HepG2 (cell line): ENCODE results near the gene RDH12. TPM values are rescaled to one million over a fixed set of nuclear protein-coding genes. Genes with fewer than 3 reads are reported as not detected.

ENCODE experiments used
- BCL6 ChIP-seq: IDR thresholded peaks from 2 replicates; pipeline ENCODE4 v1.6.1; 2016; ENCODE audit warnings: missing genetic modification reagents, missing compliant biosample characterization
- FOSL2 ChIP-seq: sonication (generic); formaldehyde crosslinking; IDR thresholded peaks from 2 replicates; pipeline ENCODE4 v1.4.0; 2020; ENCODE audit warnings: missing genetic modification reagents
- GATAD2A ChIP-seq: IDR thresholded peaks from 2 replicates; pipeline ENCODE4 v1.6.1; 2016
- MEF2D ChIP-seq: sonication (generic); formaldehyde crosslinking; IDR thresholded peaks from 2 replicates; pipeline ENCODE4 v1.5.1; 2020; ENCODE audit warnings: mild to moderate bottlenecking, missing genetic modification reagents
- MTF2 ChIP-seq: sonication (generic); formaldehyde crosslinking; IDR thresholded peaks from 2 replicates; pipeline ENCODE4 v1.5.0; 2020; ENCODE audit warnings: missing genetic modification reagents, borderline replicate concordance
- NRL ChIP-seq: sonication (generic); formaldehyde crosslinking; IDR thresholded peaks from 2 replicates; pipeline ENCODE4 v1.5.0; 2020; ENCODE audit warnings: missing genetic modification reagents, mild to moderate bottlenecking, moderate library complexity, borderline replicate concordance
- SMAD1 ChIP-seq: sonication (generic); formaldehyde crosslinking; IDR thresholded peaks from 2 replicates; pipeline ENCODE4 v1.4.0; 2020; ENCODE audit warnings: missing genetic modification reagents, low read depth, mild to moderate bottlenecking, borderline replicate concordance
- ZBTB7B ChIP-seq: sonication (generic); formaldehyde crosslinking; IDR thresholded peaks from 2 replicates; pipeline ENCODE4 v1.4.0; 2020; ENCODE audit warnings: missing genetic modification reagents
- ZFP36 ChIP-seq: fragments of 150-350 bp; IDR thresholded peaks from 2 replicates; pipeline ENCODE4 v1.6.1; 2018; ENCODE audit warnings: borderline replicate concordance, low read length, low read depth; ENCODE audit not compliant: partially characterized antibody
- ZNF260 ChIP-seq: sonication (generic); formaldehyde crosslinking; IDR thresholded peaks from 2 replicates; pipeline ENCODE4 v1.4.0; 2020; ENCODE audit warnings: missing genetic modification reagents, low read depth, mild to moderate bottlenecking, borderline replicate concordance
- polyA plus RNA-seq, 8 experiments: library from polyadenylated mRNA; depleted of rRNA in 3 of 8; stranded (reverse) in 7 of 8; unstranded in 1 of 8; fragments of >200 nt; fragmentation: Illumina TruSeq in 4 of 8; extraction: Trizol in 4 of 8; gene quantifications; 2 replicates each; pipeline versions ENCODE4 v1.2.1 to v1.2.3, GENCODE V29; 2011 to 2016; ENCODE audit warnings: low read depth in 4 of 8, missing spikeins in 1 of 8, mixed read lengths in 1 of 8; ENCODE audit not compliant: insufficient read depth in 1 of 8
- total RNA-seq, 5 experiments: library from RNA; depleted of rRNA; stranded (reverse); fragments of >200 nt; fragmentation: Illumina TruSeq; extraction: Trizol; gene quantifications; 2 replicates each; pipeline ENCODE4 v1.2.3, GENCODE V29; 2016; ENCODE audit warnings: low read depth in 1 of 5
- TF ChIP-seq, protein P1 (sequence below): sonication (generic); formaldehyde crosslinking; IDR thresholded peaks from 2 replicates; pipeline ENCODE4 v1.5.0; 2020; ENCODE audit warnings: mild to moderate bottlenecking, missing genetic modification reagents
- TF ChIP-seq, protein P2 (sequence below): sonication (generic); formaldehyde crosslinking; IDR thresholded peaks from 2 replicates; pipeline ENCODE4 v1.4.0; 2020; ENCODE audit warnings: missing genetic modification reagents
- TF ChIP-seq, protein P3 (sequence below): sonication (generic); formaldehyde crosslinking; IDR thresholded peaks from 2 replicates; pipeline ENCODE4 v1.4.0; 2020; ENCODE audit warnings: missing genetic modification reagents
- TF ChIP-seq, protein P4 (sequence below): sonication (generic); formaldehyde crosslinking; conservative IDR thresholded peaks from 2 replicates; pipeline ENCODE4 v1.4.0; 2020; ENCODE audit warnings: mild to moderate bottlenecking, missing genetic modification reagents, moderate library complexity
- TF ChIP-seq, protein P5 (sequence below): sonication (generic); formaldehyde crosslinking; IDR thresholded peaks from 2 replicates; pipeline ENCODE4 v1.8.0; 2023; ENCODE audit warnings: mild to moderate bottlenecking, missing genetic modification reagents

Gene RDH12
- total and polyA plus RNA-seq, 2 of the 13 experiments (the other 11 are each of a cell fraction or from before 2014, with no cell fraction given) = 1.6 to 2.1 TPM

DNA sequence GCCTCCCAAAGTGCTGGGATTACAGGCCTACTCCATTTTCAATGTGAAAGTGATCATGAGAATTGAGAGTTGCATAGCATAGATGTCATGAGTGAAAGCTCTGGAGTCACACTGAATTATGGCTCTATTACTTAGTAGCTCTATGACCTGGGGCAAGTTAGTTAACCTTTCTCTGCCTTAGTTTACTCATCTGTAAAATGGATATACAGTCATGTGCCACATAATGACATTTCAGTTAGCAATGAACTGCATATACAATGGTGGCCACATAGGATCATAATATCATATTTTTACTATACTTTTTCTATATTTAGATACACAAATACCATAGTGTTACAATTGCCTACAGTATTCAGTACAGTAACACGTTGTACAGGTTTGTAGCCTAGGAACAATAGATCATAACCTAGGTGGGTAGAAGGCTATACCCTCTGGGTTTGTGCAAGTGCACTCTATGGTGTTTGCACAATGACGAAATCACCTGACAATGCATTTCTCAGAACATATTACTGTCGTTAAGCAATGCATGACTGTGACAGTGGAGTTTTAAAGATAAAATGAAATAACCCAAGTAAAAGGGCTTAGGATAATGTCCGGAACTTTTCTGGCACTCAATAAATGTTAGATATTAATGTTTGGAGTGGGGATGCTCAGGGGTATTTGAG is 61.6 kb downstream of the RDH12 start (continued):
- no peak for TF ChIP-seq ZFP36
- TF ChIP-seq MTF2 (CRISPR knock-in tag) = no peak
- TF ChIP-seq, protein P1, sequence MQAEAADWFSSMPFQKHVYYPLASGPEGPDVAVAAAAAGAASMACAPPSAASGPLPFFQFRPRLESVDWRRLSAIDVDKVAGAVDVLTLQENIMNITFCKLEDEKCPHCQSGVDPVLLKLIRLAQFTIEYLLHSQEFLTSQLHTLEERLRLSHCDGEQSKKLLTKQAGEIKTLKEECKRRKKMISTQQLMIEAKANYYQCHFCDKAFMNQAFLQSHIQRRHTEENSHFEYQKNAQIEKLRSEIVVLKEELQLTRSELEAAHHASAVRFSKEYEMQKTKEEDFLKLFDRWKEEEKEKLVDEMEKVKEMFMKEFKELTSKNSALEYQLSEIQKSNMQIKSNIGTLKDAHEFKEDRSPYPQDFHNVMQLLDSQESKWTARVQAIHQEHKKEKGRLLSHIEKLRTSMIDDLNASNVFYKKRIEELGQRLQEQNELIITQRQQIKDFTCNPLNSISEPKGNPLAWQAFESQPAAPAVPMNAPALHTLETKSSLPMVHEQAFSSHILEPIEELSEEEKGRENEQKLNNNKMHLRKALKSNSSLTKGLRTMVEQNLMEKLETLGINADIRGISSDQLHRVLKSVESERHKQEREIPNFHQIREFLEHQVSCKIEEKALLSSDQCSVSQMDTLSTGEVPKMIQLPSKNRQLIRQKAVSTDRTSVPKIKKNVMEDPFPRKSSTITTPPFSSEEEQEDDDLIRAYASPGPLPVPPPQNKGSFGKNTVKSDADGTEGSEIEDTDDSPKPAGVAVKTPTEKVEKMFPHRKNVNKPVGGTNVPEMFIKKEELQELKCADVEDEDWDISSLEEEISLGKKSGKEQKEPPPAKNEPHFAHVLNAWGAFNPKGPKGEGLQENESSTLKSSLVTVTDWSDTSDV (CRISPR knock-in tag) = no peak
- TF ChIP-seq, protein P2, sequence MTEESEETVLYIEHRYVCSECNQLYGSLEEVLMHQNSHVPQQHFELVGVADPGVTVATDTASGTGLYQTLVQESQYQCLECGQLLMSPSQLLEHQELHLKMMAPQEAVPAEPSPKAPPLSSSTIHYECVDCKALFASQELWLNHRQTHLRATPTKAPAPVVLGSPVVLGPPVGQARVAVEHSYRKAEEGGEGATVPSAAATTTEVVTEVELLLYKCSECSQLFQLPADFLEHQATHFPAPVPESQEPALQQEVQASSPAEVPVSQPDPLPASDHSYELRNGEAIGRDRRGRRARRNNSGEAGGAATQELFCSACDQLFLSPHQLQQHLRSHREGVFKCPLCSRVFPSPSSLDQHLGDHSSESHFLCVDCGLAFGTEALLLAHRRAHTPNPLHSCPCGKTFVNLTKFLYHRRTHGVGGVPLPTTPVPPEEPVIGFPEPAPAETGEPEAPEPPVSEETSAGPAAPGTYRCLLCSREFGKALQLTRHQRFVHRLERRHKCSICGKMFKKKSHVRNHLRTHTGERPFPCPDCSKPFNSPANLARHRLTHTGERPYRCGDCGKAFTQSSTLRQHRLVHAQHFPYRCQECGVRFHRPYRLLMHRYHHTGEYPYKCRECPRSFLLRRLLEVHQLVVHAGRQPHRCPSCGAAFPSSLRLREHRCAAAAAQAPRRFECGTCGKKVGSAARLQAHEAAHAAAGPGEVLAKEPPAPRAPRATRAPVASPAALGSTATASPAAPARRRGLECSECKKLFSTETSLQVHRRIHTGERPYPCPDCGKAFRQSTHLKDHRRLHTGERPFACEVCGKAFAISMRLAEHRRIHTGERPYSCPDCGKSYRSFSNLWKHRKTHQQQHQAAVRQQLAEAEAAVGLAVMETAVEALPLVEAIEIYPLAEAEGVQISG (CRISPR knock-in tag) = peak; percentile 73; the same call in 1 of the 2 replicates
- TF ChIP-seq, protein P3, sequence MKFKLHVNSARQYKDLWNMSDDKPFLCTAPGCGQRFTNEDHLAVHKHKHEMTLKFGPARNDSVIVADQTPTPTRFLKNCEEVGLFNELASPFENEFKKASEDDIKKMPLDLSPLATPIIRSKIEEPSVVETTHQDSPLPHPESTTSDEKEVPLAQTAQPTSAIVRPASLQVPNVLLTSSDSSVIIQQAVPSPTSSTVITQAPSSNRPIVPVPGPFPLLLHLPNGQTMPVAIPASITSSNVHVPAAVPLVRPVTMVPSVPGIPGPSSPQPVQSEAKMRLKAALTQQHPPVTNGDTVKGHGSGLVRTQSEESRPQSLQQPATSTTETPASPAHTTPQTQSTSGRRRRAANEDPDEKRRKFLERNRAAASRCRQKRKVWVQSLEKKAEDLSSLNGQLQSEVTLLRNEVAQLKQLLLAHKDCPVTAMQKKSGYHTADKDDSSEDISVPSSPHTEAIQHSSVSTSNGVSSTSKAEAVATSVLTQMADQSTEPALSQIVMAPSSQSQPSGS (CRISPR knock-in tag) = no peak; the same call in 1 of the 2 replicates
- TF ChIP-seq NRL (CRISPR knock-in tag) = no peak
- TF ChIP-seq, protein P4, sequence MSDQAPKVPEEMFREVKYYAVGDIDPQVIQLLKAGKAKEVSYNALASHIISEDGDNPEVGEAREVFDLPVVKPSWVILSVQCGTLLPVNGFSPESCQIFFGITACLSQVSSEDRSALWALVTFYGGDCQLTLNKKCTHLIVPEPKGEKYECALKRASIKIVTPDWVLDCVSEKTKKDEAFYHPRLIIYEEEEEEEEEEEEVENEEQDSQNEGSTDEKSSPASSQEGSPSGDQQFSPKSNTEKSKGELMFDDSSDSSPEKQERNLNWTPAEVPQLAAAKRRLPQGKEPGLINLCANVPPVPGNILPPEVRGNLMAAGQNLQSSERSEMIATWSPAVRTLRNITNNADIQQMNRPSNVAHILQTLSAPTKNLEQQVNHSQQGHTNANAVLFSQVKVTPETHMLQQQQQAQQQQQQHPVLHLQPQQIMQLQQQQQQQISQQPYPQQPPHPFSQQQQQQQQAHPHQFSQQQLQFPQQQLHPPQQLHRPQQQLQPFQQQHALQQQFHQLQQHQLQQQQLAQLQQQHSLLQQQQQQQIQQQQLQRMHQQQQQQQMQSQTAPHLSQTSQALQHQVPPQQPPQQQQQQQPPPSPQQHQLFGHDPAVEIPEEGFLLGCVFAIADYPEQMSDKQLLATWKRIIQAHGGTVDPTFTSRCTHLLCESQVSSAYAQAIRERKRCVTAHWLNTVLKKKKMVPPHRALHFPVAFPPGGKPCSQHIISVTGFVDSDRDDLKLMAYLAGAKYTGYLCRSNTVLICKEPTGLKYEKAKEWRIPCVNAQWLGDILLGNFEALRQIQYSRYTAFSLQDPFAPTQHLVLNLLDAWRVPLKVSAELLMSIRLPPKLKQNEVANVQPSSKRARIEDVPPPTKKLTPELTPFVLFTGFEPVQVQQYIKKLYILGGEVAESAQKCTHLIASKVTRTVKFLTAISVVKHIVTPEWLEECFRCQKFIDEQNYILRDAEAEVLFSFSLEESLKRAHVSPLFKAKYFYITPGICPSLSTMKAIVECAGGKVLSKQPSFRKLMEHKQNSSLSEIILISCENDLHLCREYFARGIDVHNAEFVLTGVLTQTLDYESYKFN (CRISPR knock-in tag) = no peak
- TF ChIP-seq SMAD1 (CRISPR knock-in tag) = no peak
- 0 out of 2 replicates have a peak, but pooled peaks have one; percentile 42 for TF ChIP-seq BCL6 (CRISPR knock-in tag)
- TF ChIP-seq, protein P5, sequence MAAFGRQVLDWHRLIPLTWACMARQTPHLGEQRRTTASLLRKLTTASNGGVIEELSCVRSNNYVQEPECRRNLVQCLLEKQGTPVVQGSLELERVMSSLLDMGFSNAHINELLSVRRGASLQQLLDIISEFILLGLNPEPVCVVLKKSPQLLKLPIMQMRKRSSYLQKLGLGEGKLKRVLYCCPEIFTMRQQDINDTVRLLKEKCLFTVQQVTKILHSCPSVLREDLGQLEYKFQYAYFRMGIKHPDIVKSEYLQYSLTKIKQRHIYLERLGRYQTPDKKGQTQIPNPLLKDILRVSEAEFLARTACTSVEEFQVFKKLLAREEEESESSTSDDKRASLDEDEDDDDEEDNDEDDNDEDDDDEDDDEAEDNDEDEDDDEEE (CRISPR knock-in tag) = no peak
- TF ChIP-seq MEF2D (CRISPR knock-in tag) = no peak
- peak; percentile 60; the same call in 1 of the 2 replicates for TF ChIP-seq FOSL2
- TF ChIP-seq GATAD2A (CRISPR knock-in tag) = peak; percentile 80
- no peak for TF ChIP-seq ZNF260
- no peak for TF ChIP-seq ZBTB7B (CRISPR knock-in tag)
